Effector memory CD4-positive, alpha-beta T cell (primary cell): ENCODE measurements around the gene APPBP2.
A peak's percentile ranks its signal among the peaks of the same experiment; 100 is the strongest.
"Not testable (repeated sequence)": the region's sequence is repeated elsewhere in the genome, so short reads cannot be mapped to it uniquely, and the experiment has no call there.

Experiments
- DNase-seq, 3 donors: peaks; one replicate each; pipeline ENCODE4 v3.0.0-alpha.2; 2020
- H3K27ac ChIP-seq: 2 replicates; pipeline ENCODE4 v1.7.0; 2013; ENCODE audit warnings: mild to moderate bottlenecking, low read length, moderate library complexity; ENCODE audit not compliant: insufficient read depth, poor library complexity, severe bottlenecking
- H3K27me3 ChIP-seq: replicated peaks from 2 replicates; pipeline ENCODE4 v1.7.0; 2013; ENCODE audit warnings: mild to moderate bottlenecking, low read length; ENCODE audit not compliant: insufficient read depth, control insufficient read depth, poor library complexity, severe bottlenecking
- H3K36me3 ChIP-seq: 2 replicates; pipeline ENCODE4 v1.7.0; 2013; ENCODE audit warnings: mild to moderate bottlenecking, low read length, moderate library complexity; ENCODE audit not compliant: control insufficient read depth, insufficient read depth
- H3K4me1 ChIP-seq: 2 replicates; pipeline ENCODE4 v1.7.0; 2013; ENCODE audit warnings: low read length, mild to moderate bottlenecking; ENCODE audit not compliant: control insufficient read depth, insufficient read depth, poor library complexity, severe bottlenecking
- H3K4me3 ChIP-seq: 2 replicates; pipeline ENCODE4 v1.7.0; 2013; ENCODE audit warnings: low read length, low read depth, mild to moderate bottlenecking; ENCODE audit not compliant: insufficient read depth, poor library complexity, severe bottlenecking
- H3K9me3 ChIP-seq: 2 replicates; pipeline ENCODE4 v1.7.0; 2013; ENCODE audit warnings: mild to moderate bottlenecking, low read length, moderate library complexity; ENCODE audit not compliant: control insufficient read depth

The APPBP2 gene

DNA sequence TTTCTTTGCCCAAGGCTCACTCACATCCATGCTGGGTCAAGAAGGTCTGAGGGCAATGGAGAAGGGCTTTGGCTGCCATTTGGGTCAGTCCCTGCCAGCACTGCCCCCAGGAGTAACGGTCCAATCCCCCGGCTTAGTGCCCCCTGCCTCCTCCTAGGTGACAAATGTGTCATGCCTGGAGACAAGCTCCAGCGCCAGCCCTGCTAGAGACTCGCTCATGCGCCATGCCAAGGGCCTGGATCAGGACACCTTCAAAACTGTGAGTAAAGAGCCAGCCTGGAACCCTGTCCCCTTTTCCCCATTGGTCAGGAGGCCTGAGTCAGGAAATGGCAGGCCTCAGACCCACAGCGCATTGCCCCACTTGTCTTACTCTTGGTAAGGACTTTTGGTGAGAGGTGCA is 100.4 kb downstream of the APPBP2 start:
- no peak overlapping the region for H3K27ac ChIP-seq
- no peak for DNase-seq
- no peak overlapping the region for H3K4me3 ChIP-seq
- no peaks in the 10 kb centered on the region for H3K9me3 ChIP-seq
- H3K4me1 ChIP-seq, result no peaks in the 10 kb centered on the region
- H3K27me3 ChIP-seq, result no peaks in the 10 kb centered on the region
- H3K36me3 ChIP-seq, result no peaks in the 10 kb centered on the region

DNA sequence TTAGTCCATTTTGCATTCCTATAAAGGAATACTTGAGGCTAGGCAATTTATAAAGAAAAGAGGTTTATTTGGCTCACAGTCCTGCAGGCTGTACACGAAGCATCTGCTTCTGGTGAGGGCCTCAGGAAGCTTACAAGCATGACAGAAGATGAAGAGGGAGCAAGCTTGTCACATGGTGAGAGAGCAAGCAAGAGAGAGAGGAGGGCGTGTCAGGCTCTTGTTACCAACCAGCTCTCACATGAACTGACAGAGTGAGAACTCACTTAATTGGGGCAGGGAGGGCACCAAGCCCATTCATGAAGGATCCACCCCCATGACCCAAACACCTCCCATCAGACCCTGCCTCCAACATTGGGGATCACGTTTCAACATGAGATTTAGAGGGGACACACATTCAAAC is 102.2 kb downstream of the APPBP2 start:
- Histone ChIP-seq H3K27me3 (no peaks in the 10 kb centered on the region), H3K36me3 (no peaks in the 10 kb centered on the region), H3K4me1 (no peaks in the 10 kb centered on the region), H3K9me3 (no peaks in the 10 kb centered on the region), H3K4me3 (no peak overlapping the region), H3K27ac (no peak overlapping the region)
- DNase-seq, result no peak

DNA sequence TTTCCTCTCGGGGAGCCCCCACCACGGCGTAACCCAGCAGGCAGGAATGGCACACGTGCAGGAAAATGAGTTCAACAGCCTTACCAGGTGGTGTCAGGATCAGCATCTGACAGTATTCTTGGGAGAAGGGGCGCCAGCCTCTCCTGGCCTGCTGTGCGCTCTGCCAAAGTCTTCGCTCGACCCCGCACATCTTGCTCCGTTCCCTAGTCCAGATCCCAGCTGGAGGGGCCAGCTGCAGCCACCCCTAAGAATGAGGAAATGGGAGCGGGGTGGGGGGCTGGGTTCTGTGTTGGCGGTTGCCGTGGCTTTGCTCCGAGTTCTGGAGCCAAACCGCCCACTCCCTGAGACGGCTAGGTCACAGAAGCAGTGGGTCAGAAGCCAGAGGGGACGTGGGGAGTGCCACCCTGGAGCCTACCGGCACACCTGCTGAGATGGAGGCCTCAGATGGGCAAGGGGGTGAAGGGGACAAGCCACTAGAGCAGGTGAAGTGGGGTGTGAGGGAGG is 103.8 kb downstream of the APPBP2 start, which contains the start of gene CHCT1:
Gene CHCT1 (plus strand): TSS at position 328 of the 504 bp plus-strand sequence. CDS start 104 bp downstream, at position 432.
- Histone ChIP-seq H3K27me3 (no peaks in the 10 kb centered on the region), H3K27ac (peak within 1 kb of the TSS; percentile 45), H3K36me3 (no peaks in the 10 kb centered on the region), H3K9me3 (no peaks in the 10 kb centered on the region), H3K4me3 (peak within 1 kb of the TSS; percentile 72), H3K4me1 (no peaks in the 10 kb centered on the region)
- no peak for DNase-seq

DNA sequence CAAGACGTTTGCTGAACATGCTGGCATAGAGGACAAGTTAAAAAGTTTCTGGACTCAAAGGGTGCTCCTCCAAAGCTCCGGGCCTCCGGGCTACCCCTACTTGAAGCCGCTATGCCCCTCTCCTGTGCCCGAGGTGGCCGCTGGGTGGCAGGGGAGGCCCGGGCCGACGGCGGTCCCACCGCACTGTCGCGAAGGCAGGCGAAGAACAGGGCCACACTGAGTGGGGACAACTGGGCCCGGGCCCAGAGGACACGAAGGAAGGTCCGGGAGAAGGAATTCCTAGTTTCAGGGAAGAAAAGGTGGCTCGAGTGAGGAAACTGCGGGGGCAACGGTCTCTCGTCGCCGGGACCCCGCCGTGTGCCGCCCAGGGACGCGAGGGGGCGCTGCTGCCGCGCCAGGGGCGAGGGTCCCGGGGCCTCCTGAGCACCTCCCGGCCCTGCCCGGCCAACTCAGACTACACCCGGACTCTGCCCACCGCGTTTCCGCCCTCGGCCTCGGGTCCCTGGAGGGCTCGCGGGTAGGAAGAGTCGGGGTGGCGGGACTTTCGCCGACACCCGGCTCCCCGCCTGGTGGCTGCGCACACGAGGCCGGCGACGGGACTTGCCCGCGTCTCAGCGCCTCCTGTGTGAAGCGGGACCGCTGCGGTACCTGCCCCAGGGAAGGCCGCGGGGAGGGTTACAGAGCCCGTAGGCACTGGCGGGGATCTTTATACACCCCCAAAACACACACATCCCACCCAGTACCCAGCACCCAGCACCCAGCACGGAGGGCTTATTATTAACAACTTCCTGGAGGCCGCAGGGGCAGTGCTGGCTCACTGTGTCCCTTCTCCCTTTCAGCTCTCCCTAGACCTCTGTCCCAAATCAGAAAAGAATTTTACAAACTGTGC is 104.5 kb downstream of the APPBP2 start:
- peak overlapping the region; percentile 45 for H3K27ac ChIP-seq
- peak; percentile 34 to 54 (median 46) for DNase-seq

DNA sequence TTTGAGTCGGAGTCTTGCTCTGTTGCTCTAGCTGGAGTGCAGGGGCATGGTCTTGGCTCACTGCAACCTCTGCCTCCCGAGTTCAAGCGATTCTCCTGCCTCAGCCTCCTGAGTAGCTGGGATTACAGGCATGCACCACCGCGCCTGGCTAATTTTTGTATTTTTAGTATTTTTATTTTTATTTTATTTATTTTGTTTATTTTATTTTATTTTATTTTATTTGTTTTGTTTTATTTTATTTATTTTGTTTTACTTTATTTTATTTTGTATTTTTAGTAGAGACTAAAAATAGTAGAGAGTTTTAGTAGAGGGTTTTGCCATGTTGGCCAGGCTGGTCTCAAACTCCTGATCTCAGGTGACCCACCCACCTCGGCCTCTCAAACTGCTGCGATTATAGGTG is 106.2 kb downstream of the APPBP2 start:
- not testable (repeated sequence) for H3K36me3 ChIP-seq, DNase-seq, H3K4me3 ChIP-seq, H3K9me3 ChIP-seq, H3K4me1 ChIP-seq, H3K27me3 ChIP-seq, H3K27ac ChIP-seq

More for the DNA sequence above, 104.5 kb downstream of the APPBP2 start:
- Histone ChIP-seq H3K9me3 (no peaks in the 10 kb centered on the region), H3K36me3 (no peaks in the 10 kb centered on the region), H3K27me3 (no peaks in the 10 kb centered on the region), H3K4me1 (no peaks in the 10 kb centered on the region), H3K4me3 (peak overlapping the region; percentile 72)

DNA sequence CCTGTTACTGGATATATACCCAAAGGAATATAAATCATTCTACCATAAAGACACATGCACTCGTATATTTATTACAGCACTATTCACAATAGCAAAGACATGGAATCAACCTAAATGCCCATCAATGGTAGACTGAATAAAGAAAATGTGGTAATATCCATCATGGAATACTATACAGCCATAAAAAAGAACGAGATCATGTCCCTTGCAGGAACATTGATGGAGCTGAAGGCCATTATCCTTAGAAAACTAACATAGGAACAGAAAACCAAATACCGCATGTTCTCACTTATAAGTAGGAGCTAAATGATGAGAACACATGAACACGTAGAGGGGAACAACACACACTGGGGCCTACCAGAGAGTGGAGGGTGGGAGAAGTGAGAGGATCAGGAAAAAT is 107.0 kb downstream of the APPBP2 start:
- H3K36me3 ChIP-seq, H3K27me3 ChIP-seq, H3K27ac ChIP-seq, H3K9me3 ChIP-seq, H3K4me3 ChIP-seq, H3K4me1 ChIP-seq, DNase-seq: not testable (repeated sequence)

DNA sequence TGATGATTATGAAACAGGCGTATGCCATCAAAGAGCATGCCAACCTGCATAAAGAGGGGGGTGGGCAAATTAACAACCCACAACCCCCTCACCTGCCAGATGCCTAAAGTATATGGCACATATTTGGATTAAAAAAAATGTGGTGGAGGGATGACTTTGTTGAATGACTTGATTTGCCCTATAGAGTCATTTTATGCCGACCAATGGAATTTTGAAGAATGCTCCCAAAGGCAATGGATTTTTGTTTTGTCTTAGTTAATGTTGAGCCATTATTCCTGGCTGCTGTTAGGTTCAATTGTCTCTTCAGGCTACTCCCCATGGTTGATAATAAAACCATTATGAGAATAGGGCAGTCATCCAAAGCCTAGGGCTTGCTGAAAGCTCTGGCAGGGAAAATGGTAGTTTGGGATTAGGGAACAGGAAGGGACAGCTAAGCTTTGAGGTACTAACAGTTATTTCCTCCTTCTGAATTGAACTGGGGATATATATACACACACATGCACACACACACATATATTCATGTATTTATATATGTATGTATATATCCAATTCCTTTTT is 109.6 kb downstream of the APPBP2 start:
- no peaks in the 10 kb centered on the region for H3K9me3 ChIP-seq
- no peak overlapping the region for H3K27ac ChIP-seq
- H3K36me3 ChIP-seq, result no peaks in the 10 kb centered on the region
- H3K4me3 ChIP-seq, result no peak overlapping the region
- H3K4me1 ChIP-seq, result no peaks in the 10 kb centered on the region
- no peak for DNase-seq
- no peaks in the 10 kb centered on the region for H3K27me3 ChIP-seq

DNA sequence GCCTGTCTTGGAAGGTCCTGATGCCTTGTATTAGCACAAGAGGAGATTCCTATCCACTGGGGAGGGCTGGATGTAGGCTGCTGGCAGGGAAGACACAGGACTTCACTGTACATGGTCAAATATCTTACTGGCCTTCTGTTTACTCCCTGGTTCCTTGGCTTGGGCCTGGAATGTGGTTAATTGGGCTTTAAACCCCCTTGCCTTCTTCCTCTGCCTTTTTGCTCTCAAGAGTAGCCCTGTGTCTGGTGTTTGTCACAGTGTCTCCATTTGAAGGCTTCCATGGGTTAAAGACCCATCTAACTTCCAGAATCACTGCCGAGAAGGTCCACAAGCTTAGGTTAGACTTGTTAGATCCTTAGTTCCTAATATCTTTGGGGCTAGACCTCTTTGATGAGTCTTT is 110.9 kb downstream of the APPBP2 start:
- Histone ChIP-seq H3K27me3 (no peaks in the 10 kb centered on the region), H3K9me3 (no peaks in the 10 kb centered on the region), H3K36me3 (no peaks in the 10 kb centered on the region), H3K27ac (no peak overlapping the region), H3K4me3 (no peak overlapping the region), H3K4me1 (no peaks in the 10 kb centered on the region)
- DNase-seq, result no peak

DNA sequence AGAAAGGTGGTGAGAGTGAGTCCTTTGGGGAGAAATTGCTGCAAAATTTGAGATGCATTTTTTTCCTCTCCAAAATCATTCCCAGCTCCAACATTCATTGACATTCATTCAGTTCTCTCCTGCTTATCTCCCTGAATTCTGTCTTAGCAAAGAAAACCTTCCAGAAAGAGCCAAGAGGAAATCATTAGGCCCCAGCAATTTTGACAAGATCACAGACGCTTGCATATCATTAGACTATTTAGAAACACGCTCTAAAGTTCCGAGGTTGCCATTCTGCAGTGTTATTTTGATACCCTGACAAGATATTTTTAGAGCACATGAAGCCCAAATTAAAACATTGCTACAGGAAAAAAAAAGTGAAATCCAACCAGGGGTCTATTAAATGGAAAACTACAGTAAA is 113.3 kb downstream of the APPBP2 start:
- Histone ChIP-seq H3K36me3 (no peaks in the 10 kb centered on the region), H3K27me3 (no peaks in the 10 kb centered on the region), H3K27ac (no peak overlapping the region), H3K4me1 (no peaks in the 10 kb centered on the region), H3K4me3 (no peak overlapping the region), H3K9me3 (no peaks in the 10 kb centered on the region)
- no peak for DNase-seq

DNA sequence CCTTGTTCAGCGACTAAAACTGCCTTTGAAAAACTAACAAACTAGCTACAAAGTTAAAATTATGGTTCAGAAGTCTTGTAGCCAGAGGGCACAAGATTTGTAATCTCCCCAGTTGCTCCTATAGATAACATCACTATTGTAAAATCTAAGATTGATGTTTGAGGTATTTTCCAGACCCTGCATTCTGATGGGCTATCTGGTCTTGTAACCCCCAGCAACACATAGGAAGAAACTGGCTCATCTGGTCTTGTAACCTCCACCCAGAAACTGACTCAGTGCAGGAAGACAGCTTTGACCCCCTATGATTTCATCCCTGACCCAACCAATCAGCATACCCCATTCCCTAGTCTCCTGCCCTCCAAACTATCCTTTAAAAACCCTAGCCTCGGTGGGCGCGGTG is 116.0 kb downstream of the APPBP2 start:
- H3K27me3 ChIP-seq, result no peaks in the 10 kb centered on the region
- H3K4me1 ChIP-seq, result no peaks in the 10 kb centered on the region
- H3K27ac ChIP-seq, result no peak overlapping the region
- no peaks in the 10 kb centered on the region for H3K36me3 ChIP-seq
- DNase-seq, result no peak
- H3K4me3 ChIP-seq, result no peak overlapping the region
- H3K9me3 ChIP-seq, result no peaks in the 10 kb centered on the region
